KOPT-K1 (cell line): Measurements from ENCODE around the gene ZNF544.

Source experiments
- H3K27ac ChIP-seq: fragments of 200-600 bp; sonication (generic); 2 replicates; pipeline ENCODE4 v1.5.1; 2016; ENCODE audit warnings: antibody characterized with exemption, mild to moderate bottlenecking, low read depth, low read length; ENCODE audit not compliant: poor library complexity, severe bottlenecking
- H3K36me3 ChIP-seq: fragments of 200-600 bp; sonication (generic); 2 replicates; pipeline ENCODE4 v1.5.1; 2017; ENCODE audit warnings: antibody characterized with exemption, mild to moderate bottlenecking, low read length, moderate library complexity; ENCODE audit not compliant: insufficient read depth
- H3K9me3 ChIP-seq: fragments of 200-600 bp; sonication (generic); 2 replicates; pipeline ENCODE4 v1.5.1; 2017; ENCODE audit warnings: antibody characterized with exemption, low read length, mild to moderate bottlenecking; ENCODE audit not compliant: insufficient read depth, poor library complexity, severe bottlenecking

ZNF544 gene

DNA sequence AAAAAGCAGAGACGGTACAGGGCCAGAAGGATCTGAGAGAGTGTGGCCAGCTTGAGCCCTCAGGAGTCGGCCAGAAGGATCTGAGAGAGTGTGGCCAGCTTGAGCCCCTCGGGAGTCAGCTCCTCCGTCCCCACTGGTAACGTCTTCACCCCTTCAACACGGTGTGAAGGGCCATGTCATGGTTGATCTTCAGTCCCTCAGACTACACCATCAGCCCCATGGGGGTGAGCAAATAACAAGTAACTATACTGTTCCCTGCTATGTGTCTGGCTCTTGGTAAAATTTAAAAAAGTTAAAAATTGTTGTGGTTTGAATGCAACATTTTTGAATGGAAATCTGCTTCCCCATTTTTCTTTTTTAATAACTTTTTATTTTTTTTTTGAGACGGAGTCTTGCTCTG is 48.5 kb downstream of the ZNF544 start:
- no peak overlapping the region for H3K27ac ChIP-seq
- peaks cover 8% of the 10 kb centered on the region for H3K9me3 ChIP-seq
- peaks cover 34% of the 10 kb centered on the region for H3K36me3 ChIP-seq

DNA sequence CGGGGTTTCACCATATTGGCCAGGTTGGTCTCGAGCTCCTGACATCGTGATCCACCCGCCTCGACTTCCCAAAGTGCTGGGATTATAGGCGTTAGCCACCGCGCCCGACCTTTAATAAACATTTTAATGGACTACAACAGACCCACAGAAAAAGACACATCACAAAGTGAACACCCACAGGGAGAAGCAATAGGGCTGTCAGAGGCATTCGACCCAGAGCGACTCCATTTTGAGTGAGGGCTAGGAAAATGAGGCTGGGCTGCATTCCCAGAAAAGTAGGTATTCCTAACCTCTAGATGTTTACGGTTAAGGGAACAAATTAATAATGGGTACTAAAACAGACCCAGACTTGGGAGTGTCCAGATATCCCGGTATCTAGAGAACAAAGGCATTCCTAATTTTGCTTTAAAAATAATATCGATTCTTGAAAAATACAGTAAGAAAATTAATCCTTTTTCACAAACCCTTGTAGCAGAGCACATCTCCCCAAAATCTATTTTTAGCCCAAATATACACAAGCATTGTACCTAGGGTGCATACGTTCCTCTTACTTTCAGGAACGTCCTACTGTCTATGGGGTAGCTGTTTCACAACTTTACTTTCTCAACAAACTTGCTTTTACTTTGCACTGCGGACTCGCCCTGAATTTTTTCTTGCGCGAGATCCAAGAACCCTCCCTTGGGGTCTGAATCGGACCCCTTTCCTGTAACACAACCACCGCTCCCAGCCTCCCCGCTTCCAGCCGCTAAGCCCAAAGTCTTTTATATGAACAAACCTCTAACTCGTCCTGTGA is 49.2 kb downstream of the ZNF544 start:
- H3K36me3 ChIP-seq: peaks cover 29% of the 10 kb centered on the region
- peak overlapping the region; percentile 70 for H3K27ac ChIP-seq
- H3K9me3 ChIP-seq: peaks cover 3% of the 10 kb centered on the region

DNA sequence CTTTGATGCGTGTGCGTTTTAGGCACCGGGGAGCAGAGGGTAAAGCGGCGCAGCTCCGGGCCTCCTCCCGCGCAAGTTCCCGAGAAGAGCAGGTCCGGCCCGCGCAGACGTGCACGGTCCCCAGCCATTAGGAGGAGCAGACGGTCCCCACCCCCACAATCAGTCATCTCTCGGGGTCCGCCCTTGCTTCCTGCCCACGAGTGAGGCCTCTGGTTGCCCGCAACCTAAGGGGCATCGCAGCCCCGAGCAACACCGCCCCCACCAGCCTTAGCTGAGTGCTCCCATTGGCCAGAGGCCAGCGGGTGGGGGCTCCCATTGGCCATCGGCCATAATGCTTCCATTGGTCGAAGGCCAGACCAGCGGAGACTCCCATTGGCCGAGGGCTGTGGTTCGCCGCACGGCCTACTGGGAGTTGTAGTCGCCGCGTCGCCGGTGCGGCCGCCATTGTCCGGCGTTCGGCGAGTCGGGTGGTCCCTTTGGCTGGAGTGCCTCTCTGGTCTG is 49.9 kb downstream of the ZNF544 start, which contains the start of gene ZNF8:
Gene ZNF8, plus strand, starts transcription at position 415 of the 501 bp plus-strand sequence. CDS start 127 bp downstream, outside the sequence.
- H3K36me3 ChIP-seq: peaks cover 29% of the 10 kb centered on the region
- peaks cover 3% of the 10 kb centered on the region for H3K9me3 ChIP-seq
- H3K27ac ChIP-seq: peak within 1 kb of the TSS; percentile 70

GRCh38 chr19:58279042-58279924 is 50.6 kb downstream of the ZNF544 start:
- Histone ChIP-seq H3K9me3 (peaks cover 1% of the 10 kb centered on the region), H3K27ac (peak overlapping the region; percentile 70), H3K36me3 (peaks cover 27% of the 10 kb centered on the region)

GRCh38 chr19:58279925-58280316 is 51.2 kb downstream of the ZNF544 start:
- H3K9me3 ChIP-seq: no peaks in the 10 kb centered on the region
- H3K36me3 ChIP-seq: peaks cover 23% of the 10 kb centered on the region
- peak overlapping the region; percentile 70 for H3K27ac ChIP-seq

- no peaks in the 10 kb centered on the region for H3K9me3 ChIP-seq
- H3K27ac ChIP-seq: no peak overlapping the region
- H3K36me3 ChIP-seq: peaks cover 55% of the 10 kb centered on the region
Measured at GRCh38 chr19:58284199-58284598, 55.5 kb downstream of the ZNF544 start.

DNA sequence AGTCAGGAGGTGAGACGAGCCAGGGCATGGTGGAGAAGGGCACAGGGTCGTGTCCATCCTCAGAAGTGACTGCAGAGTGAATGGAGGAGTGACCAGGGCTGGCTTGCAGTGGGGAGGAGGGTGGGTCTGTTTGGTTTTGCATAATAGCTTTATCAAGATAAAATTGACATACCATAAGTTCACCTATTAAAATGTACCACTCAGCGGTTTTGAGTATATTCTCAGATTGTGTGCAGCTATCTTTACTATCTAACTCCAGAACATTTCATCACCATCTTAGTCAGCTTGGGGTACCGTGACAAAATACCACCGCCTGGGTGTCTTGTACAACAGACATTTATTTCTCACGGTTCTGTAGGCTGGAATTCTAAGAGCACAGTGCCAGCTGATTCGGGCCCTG is 63.2 kb downstream of the ZNF544 start:
- peaks cover 98% of the 10 kb centered on the region for H3K36me3 ChIP-seq
- H3K9me3 ChIP-seq: peaks cover 12% of the 10 kb centered on the region
- H3K27ac ChIP-seq: no peak overlapping the region

DNA sequence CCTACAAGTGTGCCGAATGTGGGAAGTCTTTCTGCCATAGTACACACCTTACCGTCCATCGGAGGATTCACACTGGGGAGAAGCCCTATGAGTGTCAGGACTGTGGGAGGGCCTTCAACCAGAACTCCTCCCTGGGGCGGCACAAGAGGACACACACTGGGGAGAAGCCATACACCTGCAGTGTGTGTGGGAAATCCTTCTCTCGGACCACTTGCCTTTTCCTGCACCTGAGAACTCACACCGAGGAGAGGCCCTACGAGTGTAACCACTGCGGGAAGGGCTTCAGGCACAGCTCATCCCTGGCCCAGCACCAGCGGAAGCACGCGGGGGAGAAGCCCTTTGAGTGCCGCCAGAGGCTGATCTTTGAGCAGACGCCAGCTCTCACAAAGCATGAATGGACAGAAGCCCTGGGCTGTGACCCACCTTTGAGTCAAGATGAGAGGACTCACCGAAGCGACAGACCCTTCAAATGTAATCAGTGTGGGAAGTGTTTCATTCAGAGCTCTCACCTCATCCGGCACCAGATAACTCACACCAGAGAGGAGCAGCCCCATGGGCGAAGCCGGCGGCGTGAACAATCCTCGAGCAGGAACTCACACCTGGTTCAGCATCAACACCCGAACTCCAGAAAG is 66.1 kb downstream of the ZNF544 start:
- H3K36me3 ChIP-seq: peaks cover 96% of the 10 kb centered on the region
- peaks cover 12% of the 10 kb centered on the region for H3K9me3 ChIP-seq
- no peak overlapping the region for H3K27ac ChIP-seq

DNA sequence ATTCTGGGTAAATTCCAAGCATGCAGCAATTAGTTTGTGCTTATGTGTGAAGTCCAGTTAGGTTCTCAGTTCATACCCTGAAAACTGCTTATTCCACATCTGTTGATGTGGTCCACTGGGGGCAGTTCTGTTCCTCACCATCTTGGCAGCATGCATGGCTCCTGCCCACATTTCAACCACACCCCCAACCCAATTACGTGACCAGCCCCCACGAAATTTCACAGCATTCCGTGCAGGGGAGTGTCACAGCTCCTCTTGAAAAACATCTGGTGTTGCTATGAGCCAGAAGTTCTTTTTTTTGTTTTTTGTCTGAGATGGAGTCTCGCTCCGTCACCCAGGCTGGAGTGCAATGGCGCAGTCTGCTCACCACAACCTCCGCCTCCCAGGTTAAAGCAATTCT is 67.4 kb downstream of the ZNF544 start:
- peaks cover 96% of the 10 kb centered on the region for H3K36me3 ChIP-seq
- peaks cover 12% of the 10 kb centered on the region for H3K9me3 ChIP-seq

DNA sequence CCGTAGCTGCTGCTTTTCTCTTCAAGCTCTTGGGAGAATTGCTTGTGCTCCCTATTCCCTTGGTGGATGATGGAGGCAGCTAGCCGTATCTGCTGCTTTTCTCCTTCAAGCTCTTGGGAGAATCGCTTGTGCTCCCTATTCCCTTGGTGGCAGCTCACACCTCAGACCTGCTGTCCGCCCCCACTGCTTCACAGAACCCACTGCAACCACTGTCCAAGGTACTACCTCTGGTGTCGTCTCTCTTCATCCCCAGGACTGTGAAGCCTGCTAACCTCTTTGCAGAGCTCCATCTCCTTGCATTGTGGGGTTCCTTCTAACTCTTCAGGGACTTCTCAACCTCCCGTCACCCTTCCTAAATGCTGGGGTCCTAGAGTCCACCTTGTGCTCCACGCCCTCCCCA is 71.9 kb downstream of the ZNF544 start:
- no peak overlapping the region for H3K27ac ChIP-seq
- H3K36me3 ChIP-seq: peaks cover 71% of the 10 kb centered on the region
- no peaks in the 10 kb centered on the region for H3K9me3 ChIP-seq

More for the DNA sequence above, 67.4 kb downstream of the ZNF544 start:
- no peak overlapping the region for H3K27ac ChIP-seq

DNA sequence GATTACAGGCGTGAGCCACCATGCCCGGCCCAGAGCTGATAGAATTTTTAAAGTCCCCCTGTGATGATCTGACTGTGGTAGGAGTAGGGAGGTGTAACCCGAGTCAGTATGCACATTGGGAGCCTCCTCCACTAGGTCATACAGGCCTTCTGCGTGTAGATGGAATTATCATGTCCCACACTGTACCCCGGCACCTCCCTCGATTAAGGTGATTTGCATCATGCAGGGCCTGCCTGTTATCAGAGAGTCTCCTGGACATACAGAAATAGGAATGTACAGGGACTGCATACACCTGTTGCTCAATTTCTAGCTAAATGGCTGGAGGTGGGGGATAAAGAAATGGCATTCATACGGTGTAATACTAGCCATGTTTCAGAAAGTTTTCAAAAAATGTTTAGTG is 75.5 kb downstream of the ZNF544 start:
- Histone ChIP-seq H3K36me3 (peaks cover 69% of the 10 kb centered on the region), H3K9me3 (no peaks in the 10 kb centered on the region), H3K27ac (peak overlapping the region; percentile 85)

- peak overlapping the region; percentile 85 for H3K27ac ChIP-seq
- peaks cover 70% of the 10 kb centered on the region for H3K36me3 ChIP-seq
- H3K9me3 ChIP-seq: no peaks in the 10 kb centered on the region
Measured at GRCh38 chr19:58304748-58305064, 76.0 kb downstream of the ZNF544 start.

GRCh38 chr19:58305065-58305931 is 76.6 kb downstream of the ZNF544 start, which contains the start of gene ERVK3-1:
TSS of gene ERVK3-1 (plus strand) at chr19:58305377. CDS start at chr19:58312169, 6,792 bp downstream.
- Histone ChIP-seq H3K9me3 (no peaks in the 10 kb centered on the region), H3K27ac (peak within 1 kb of the TSS; percentile 85), H3K36me3 (peaks cover 70% of the 10 kb centered on the region)

GRCh38 chr19:58305932-58306323 is 77.2 kb downstream of the ZNF544 start:
- Histone ChIP-seq H3K27ac (peak overlapping the region; percentile 85), H3K36me3 (peaks cover 63% of the 10 kb centered on the region), H3K9me3 (no peaks in the 10 kb centered on the region)
